K562 (cell line): Measurements from ENCODE around the gene ST7. TPM values are rescaled to one million over a fixed set of nuclear protein-coding genes. Genes with fewer than 3 reads are reported as not detected.

Source experiments
- BCOR ChIP-seq: fragments of 450-650 bp; IDR thresholded peaks from 2 replicates; pipeline ENCODE4 v1.6.1; 2016
- EP300 ChIP-seq: IDR thresholded peaks from 2 replicates; pipeline ENCODE4 v1.6.1; 2012; ENCODE audit warnings: low read length, improper control_type of control experiment
- ESRRA ChIP-seq: fragments of 450-650 bp; IDR thresholded peaks from 2 replicates; pipeline ENCODE4 v1.6.1; 2014; ENCODE audit warnings: low read depth, mild to moderate bottlenecking, moderate library complexity, borderline replicate concordance
- FOXJ2 ChIP-seq: fragments of 200-800 bp; sonication (Bioruptor generic); IDR thresholded peaks from 2 replicates; pipeline ENCODE4 v1.6.1; 2016; ENCODE audit warnings: missing genetic modification characterization, missing compliant biosample characterization
- JUND ChIP-seq, 2 experiments: IDR thresholded peaks; 2 replicates in 1 of 2; 3 replicates in 1 of 2; pipeline ENCODE4 v1.6.1; 2011; ENCODE audit warnings: borderline replicate concordance in 2 of 2, low read depth in 2 of 2, low read length in 2 of 2, improper control_type of control experiment in 1 of 2, missing biosample characterization in 1 of 2, missing genetic modification characterization in 1 of 2, missing genetic modification reagents in 1 of 2
- MTA1 ChIP-seq: fragments of 450-650 bp; IDR thresholded peaks from 2 replicates; pipeline ENCODE4 v1.6.1; 2017; ENCODE audit warnings: borderline replicate concordance
- NR2C2 ChIP-seq, 2 experiments: fragments of 200-800 bp in 1 of 2; sonication (Bioruptor generic) in 1 of 2; sonication (generic) in 1 of 2; formaldehyde crosslinking in 1 of 2; IDR thresholded peaks; 2 replicates each; pipeline versions ENCODE4 v1.6.1 to v1.8.0; 2016 to 2022; ENCODE audit warnings: mild to moderate bottlenecking in 1 of 2, missing compliant biosample characterization in 1 of 2, missing genetic modification characterization in 1 of 2, missing genetic modification reagents in 1 of 2
- PML ChIP-seq: IDR thresholded peaks from 2 replicates; pipeline ENCODE4 v1.6.1; 2012; ENCODE audit warnings: low read length, inconsistent platforms
- RBFOX2 ChIP-seq: fragments of 200-400 bp; formaldehyde crosslinking; IDR thresholded peaks from 2 replicates; pipeline ENCODE4 v1.6.1; 2017; ENCODE audit warnings: low read depth, mild to moderate bottlenecking, low read length, moderate library complexity
- SIN3A ChIP-seq, 2 experiments: fragments of 150-350 bp in 1 of 2; IDR thresholded peaks; 2 replicates each; pipeline ENCODE4 v1.6.1; 2011 to 2016; ENCODE audit warnings: borderline replicate concordance in 2 of 2, low read depth in 2 of 2, low read length in 2 of 2, mild to moderate bottlenecking in 2 of 2, moderate library complexity in 2 of 2; ENCODE audit not compliant: control insufficient read depth in 1 of 2
- SNRNP70 ChIP-seq: fragments of 200-400 bp; formaldehyde crosslinking; optimal IDR thresholded peaks from 2 replicates; pipeline ENCODE3; 2017; ENCODE audit warnings: low read depth, low read length
- YY1 ChIP-seq, 3 experiments: IDR thresholded peaks; 2 replicates each; pipeline ENCODE4 v1.6.1; 2011; ENCODE audit warnings: low read length in 2 of 3, mild to moderate bottlenecking in 2 of 3, moderate library complexity in 2 of 3, borderline replicate concordance in 1 of 3, control low read depth in 1 of 3, low read depth in 1 of 3; ENCODE audit not compliant: insufficient read depth in 3 of 3, insufficient replicate concordance in 2 of 3, control insufficient read depth in 1 of 3, insufficient read length in 1 of 3; ENCODE audit errors: extremely low read depth in 1 of 3
- polyA plus RNA-seq, 8 experiments: library from polyadenylated mRNA; depleted of rRNA in 4 of 8; stranded (reverse) in 5 of 8; unstranded in 3 of 8; fragments of >200 nt; fragmentation: Nextera tagmentation in 2 of 8; fragmentation: Illumina TruSeq in 1 of 8; extraction: Ambion mirVana in 2 of 8; extraction: Trizol in 1 of 8; gene quantifications; 2 replicates each; pipeline versions ENCODE4 v1.2.1 to v1.2.3, GENCODE V29; 2011 to 2014; ENCODE audit warnings: inconsistent platforms in 1 of 8, missing spikeins in 1 of 8
- total RNA-seq, 7 experiments: library from RNA; depleted of rRNA in 6 of 7; stranded (reverse); fragments of >200 nt in 6 of 7; fragmentation: Illumina TruSeq in 2 of 7; extraction: Trizol in 2 of 7; gene quantifications; 2 replicates each; pipeline versions ENCODE4 v1.2.1 to v1.2.3, GENCODE V29; 2011 to 2021; ENCODE audit warnings: low replicate concordance in 1 of 7
- TF ChIP-seq, protein P1 (sequence below): fragments of 450-650 bp; IDR thresholded peaks from 2 replicates; pipeline ENCODE4 v1.6.1; 2016; ENCODE audit warnings: mild to moderate bottlenecking
- TF ChIP-seq, protein P2 (sequence below): sonication (generic); formaldehyde crosslinking; IDR thresholded peaks from 2 replicates; pipeline ENCODE4 v1.8.0; 2022; ENCODE audit warnings: mild to moderate bottlenecking, missing genetic modification reagents, borderline replicate concordance
- TF ChIP-seq, protein P3 (sequence below): IDR thresholded peaks from 2 replicates; pipeline ENCODE4 v1.6.1; 2016; ENCODE audit warnings: missing genetic modification characterization, missing compliant biosample characterization
- TF ChIP-seq, protein P4 (sequence below): fragments of 450-650 bp; IDR thresholded peaks from 2 replicates; pipeline ENCODE4 v1.6.1; 2016; ENCODE audit warnings: antibody characterized with exemption

ST7 gene
- total and polyA plus RNA-seq, 9 of the 15 experiments (the other 6 are each of a cell fraction or from before 2014, with no cell fraction given) = 23.9 to 56.3 (median 36.9) TPM

DNA sequence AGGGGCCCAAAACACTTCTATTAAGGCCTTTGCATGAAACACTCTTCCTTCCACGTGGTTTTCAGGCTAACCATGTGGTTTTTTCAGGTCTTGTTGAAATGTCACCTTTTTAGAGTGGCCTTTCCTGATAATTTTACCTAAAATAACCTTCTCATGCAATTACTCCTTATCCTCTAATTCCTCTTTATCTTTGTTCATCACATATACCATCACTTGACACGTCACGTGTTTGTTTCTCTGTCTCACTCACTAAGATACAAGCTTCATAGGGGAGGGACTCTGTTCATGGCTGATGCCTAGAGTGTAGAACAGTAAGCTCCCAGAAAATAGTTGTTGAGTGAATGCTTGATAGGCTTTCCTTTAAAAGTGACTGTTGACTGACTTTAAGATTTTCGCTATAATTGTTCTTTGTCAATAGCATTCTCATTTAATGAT, 63.7 kb downstream of the ST7 start (continued):
- TF ChIP-seq MTA1 = peak; percentile 47; the same call in 1 of the 2 replicates
- peak; percentile 96 for TF ChIP-seq FOXJ2
- peak; percentile 19; the same call in 1 of the 2 replicates for TF ChIP-seq BCOR
- no peak for TF ChIP-seq PML
- TF ChIP-seq, protein P1, sequence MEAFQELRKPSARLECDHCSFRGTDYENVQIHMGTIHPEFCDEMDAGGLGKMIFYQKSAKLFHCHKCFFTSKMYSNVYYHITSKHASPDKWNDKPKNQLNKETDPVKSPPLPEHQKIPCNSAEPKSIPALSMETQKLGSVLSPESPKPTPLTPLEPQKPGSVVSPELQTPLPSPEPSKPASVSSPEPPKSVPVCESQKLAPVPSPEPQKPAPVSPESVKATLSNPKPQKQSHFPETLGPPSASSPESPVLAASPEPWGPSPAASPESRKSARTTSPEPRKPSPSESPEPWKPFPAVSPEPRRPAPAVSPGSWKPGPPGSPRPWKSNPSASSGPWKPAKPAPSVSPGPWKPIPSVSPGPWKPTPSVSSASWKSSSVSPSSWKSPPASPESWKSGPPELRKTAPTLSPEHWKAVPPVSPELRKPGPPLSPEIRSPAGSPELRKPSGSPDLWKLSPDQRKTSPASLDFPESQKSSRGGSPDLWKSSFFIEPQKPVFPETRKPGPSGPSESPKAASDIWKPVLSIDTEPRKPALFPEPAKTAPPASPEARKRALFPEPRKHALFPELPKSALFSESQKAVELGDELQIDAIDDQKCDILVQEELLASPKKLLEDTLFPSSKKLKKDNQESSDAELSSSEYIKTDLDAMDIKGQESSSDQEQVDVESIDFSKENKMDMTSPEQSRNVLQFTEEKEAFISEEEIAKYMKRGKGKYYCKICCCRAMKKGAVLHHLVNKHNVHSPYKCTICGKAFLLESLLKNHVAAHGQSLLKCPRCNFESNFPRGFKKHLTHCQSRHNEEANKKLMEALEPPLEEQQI = peak; percentile 83
- TF ChIP-seq, protein P2, sequence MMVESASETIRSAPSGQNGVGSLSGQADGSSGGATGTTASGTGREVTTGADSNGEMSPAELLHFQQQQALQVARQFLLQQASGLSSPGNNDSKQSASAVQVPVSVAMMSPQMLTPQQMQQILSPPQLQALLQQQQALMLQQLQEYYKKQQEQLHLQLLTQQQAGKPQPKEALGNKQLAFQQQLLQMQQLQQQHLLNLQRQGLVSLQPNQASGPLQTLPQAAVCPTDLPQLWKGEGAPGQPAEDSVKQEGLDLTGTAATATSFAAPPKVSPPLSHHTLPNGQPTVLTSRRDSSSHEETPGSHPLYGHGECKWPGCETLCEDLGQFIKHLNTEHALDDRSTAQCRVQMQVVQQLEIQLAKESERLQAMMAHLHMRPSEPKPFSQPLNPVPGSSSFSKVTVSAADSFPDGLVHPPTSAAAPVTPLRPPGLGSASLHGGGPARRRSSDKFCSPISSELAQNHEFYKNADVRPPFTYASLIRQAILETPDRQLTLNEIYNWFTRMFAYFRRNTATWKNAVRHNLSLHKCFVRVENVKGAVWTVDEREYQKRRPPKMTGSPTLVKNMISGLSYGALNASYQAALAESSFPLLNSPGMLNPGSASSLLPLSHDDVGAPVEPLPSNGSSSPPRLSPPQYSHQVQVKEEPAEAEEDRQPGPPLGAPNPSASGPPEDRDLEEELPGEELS (CRISPR knock-in tag) = no peak
- no peak for TF ChIP-seq NR2C2 (CRISPR knock-in tag; IDR thresholded peaks at IDR 0.05)
- TF ChIP-seq NR2C2 (tag; IDR thresholded peaks at IDR 0.05) = no peak
- peak; percentile 45; the same call in 1 of the 2 replicates for TF ChIP-seq EP300
- TF ChIP-seq ESRRA = peak; percentile 45; the same call in 1 of the 2 replicates
- TF ChIP-seq YY1 (IDR thresholded peaks at IDR 0.05; ENCODE audit: borderline replicate concordance in 1 of 3, control insufficient read depth in 1 of 3, extremely low read depth in 1 of 3, insufficient read depth in 3 of 3, insufficient read length in 1 of 3, insufficient replicate concordance in 2 of 3, low read depth in 1 of 3, low read length in 2 of 3) = peak in 1 of 3 experiments; percentile 28
- peak; percentile 45; the same call in 1 of the 2 replicates for TF ChIP-seq JUND (IDR thresholded peaks at IDR 0.05; ENCODE audit: borderline replicate concordance, low read depth, low read length)
- peak; percentile 45; the same call in 2 of the 3 replicates for TF ChIP-seq JUND (tag; IDR thresholded peaks at IDR 0.05; ENCODE audit: borderline replicate concordance, low read depth, low read length)
- TF ChIP-seq, protein P3, sequence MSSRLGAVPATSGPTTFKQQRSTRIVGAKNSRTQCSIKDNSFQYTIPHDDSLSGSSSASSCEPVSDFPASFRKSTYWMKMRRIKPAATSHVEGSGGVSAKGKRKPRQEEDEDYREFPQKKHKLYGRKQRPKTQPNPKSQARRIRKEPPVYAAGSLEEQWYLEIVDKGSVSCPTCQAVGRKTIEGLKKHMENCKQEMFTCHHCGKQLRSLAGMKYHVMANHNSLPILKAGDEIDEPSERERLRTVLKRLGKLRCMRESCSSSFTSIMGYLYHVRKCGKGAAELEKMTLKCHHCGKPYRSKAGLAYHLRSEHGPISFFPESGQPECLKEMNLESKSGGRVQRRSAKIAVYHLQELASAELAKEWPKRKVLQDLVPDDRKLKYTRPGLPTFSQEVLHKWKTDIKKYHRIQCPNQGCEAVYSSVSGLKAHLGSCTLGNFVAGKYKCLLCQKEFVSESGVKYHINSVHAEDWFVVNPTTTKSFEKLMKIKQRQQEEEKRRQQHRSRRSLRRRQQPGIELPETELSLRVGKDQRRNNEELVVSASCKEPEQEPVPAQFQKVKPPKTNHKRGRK (tag) = no peak
- TF ChIP-seq SNRNP70 = no peak
- TF ChIP-seq RBFOX2 = peak; percentile 28; the same call in 1 of the 2 replicates
- TF ChIP-seq SIN3A (IDR thresholded peaks at IDR 0.05; ENCODE audit: borderline replicate concordance in 2 of 2, control insufficient read depth in 1 of 2, low read depth in 2 of 2, low read length in 2 of 2) = peak in 1 of 2 experiments; percentile 26; a peak in 1 of 4 replicates
- TF ChIP-seq, protein P4, sequence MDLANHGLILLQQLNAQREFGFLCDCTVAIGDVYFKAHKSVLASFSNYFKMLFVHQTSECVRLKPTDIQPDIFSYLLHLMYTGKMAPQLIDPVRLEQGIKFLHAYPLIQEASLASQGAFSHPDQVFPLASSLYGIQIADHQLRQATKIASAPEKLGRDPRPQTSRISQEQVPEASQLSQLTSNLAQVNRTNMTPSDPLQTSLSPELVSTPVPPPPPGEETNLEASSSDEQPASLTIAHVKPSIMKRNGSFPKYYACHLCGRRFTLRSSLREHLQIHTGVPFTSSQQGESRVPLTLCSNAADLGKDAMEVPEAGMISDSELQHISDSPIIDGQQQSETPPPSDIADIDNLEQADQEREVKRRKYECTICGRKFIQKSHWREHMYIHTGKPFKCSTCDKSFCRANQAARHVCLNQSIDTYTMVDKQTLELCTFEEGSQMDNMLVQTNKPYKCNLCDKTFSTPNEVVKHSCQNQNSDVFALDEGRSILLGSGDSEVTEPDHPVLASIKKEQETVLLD = no peak
